ENCODE measurements around the gene IL12RB2. TPM values are rescaled to one million over a fixed set of nuclear protein-coding genes. Genes with fewer than 3 reads are reported as not detected.

Gene IL12RB2
- total and polyA plus RNA-seq, 8 donors: 0.48 to 1.2 (median 0.69) TPM

DNA sequence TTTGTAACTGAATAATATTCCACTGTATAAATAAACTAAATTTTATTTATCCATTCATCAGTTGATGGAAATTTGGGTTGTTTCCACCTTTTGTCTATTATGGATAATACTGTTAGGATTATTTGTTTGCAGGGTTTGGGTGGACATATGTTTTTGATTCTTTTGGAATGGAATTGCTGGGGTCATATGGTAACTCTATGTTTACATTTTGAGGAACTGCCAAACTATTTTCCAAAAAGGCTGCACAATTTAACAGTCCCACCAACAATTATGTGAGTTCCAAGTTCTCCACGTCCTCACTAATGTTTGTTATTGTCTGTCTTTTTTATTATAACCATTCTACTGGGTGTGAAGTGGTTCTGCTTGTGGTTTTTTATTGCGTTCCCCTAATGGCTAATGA is 126.8 kb downstream of the IL12RB2 start:
- no peak for DNase-seq
- H3K4me3 ChIP-seq: no peak overlapping the region
- intact Hi-C loops (cut with DNase I): no loop called here
- no peak overlapping the region for H3K27ac ChIP-seq
- no peaks in the 10 kb centered on the region for H3K27me3 ChIP-seq
- no peak for TF ChIP-seq CTCF (IDR thresholded peaks at IDR 0.05)
- peaks cover 0 to 8% of the 10 kb centered on the region in 2 donors for H3K4me1 ChIP-seq
- no peaks in the 10 kb centered on the region for H3K9me3 ChIP-seq
- ATAC-seq: no peak
- H3K36me3 ChIP-seq: no peaks in the 10 kb centered on the region

DNA sequence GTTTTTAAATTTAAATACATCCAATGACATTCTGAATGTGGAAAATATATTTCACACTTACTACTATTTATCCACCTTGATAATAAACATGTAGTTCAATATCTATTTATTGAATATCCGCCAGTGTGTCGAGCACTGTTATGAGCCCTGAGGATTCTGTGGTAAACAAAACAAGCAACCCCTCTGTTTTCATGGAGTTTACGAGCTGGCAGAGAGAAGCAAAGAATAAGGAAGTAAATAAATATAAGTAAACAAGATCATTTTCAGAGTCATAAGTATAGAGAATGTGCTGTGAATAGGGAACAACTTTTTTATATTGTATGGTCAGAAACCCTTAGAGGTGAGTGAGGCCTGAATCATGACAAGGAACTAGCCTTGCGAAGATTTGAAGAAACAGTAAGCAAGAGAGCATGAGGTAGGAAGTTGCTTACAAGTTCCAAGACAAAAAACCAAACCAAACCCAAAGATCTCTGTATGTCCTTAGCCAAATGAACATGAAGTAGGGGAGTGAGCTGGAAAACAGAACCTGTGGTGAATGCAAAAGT is 128.9 kb downstream of the IL12RB2 start:
- H3K27ac ChIP-seq: no peak overlapping the region
- intact Hi-C loops (cut with DNase I): no loop called here
- H3K36me3 ChIP-seq: no peaks in the 10 kb centered on the region
- H3K4me3 ChIP-seq: no peak overlapping the region
- no peak for DNase-seq
- no peak for ATAC-seq
- H3K27me3 ChIP-seq: no peaks in the 10 kb centered on the region
- peaks cover 7 to 13% of the 10 kb centered on the region in 2 donors for H3K4me1 ChIP-seq
- TF ChIP-seq CTCF (IDR thresholded peaks at IDR 0.05): no peak
- H3K9me3 ChIP-seq: no peaks in the 10 kb centered on the region

- Histone ChIP-seq H3K4me3 (no peak overlapping the region), H3K27me3 (no peaks in the 10 kb centered on the region), H3K4me1 (peaks cover 7 to 10% of the 10 kb centered on the region in 2 donors), H3K9me3 (no peaks in the 10 kb centered on the region), H3K27ac (no peak overlapping the region), H3K36me3 (no peaks in the 10 kb centered on the region)
- no peak for ATAC-seq
- intact Hi-C loops (cut with DNase I): no loop called here
- no peak for DNase-seq
- no peak for TF ChIP-seq CTCF (IDR thresholded peaks at IDR 0.05)
Observed at GRCh38 chr1:67437961-67438360, 130.3 kb downstream of the IL12RB2 start.

DNA sequence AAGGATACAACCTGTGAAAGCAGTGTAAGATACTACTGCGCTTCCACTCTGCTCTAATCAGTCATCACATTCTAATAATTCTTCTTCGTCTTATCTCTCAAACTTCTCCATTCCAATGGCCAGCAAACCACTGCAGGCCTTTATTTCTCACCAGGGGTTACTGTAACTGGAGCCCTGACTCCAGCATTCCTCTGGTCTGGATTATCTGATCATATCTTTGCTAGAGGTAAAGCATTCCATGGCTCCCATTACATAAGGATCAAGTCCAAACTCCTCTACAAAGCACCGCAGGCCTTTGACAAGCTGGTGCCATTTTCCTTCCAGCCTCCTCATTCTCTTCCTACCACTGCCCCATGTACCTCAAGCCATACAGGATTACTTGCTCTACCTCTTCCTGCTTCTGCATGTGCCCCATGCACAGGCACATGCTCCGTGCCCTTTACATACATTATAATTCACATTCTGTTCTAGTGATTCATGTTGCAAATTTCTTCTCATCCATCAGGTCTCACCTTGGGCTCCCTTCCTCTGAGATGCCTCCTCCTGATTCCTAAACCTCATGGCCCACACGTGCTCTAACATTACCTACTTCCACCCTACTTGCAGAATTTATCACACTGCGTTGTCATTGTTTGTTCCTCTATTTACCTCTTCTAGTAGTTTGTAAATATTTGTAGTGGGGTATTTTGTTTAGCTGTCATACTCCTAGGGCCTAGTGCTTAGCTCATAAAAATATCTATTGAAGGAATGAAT is 131.8 kb downstream of the IL12RB2 start:
- TF ChIP-seq CTCF (IDR thresholded peaks at IDR 0.05): no peak
- no peaks in the 10 kb centered on the region for H3K36me3 ChIP-seq
- H3K4me3 ChIP-seq: no peak overlapping the region
- no peaks in the 10 kb centered on the region for H3K27me3 ChIP-seq
- H3K4me1 ChIP-seq: peaks cover 7 to 10% of the 10 kb centered on the region in 2 donors
- intact Hi-C loops (cut with DNase I): no loop called here
- no peak for ATAC-seq
- H3K27ac ChIP-seq: no peak overlapping the region
- DNase-seq: no peak
- no peaks in the 10 kb centered on the region for H3K9me3 ChIP-seq

GRCh38 chr1:67440339-67440738 is 132.7 kb downstream of the IL12RB2 start:
- H3K4me3 ChIP-seq: no peak overlapping the region
- H3K27me3 ChIP-seq: no peaks in the 10 kb centered on the region
- ATAC-seq: no peak
- no peak for TF ChIP-seq CTCF (IDR thresholded peaks at IDR 0.05)
- no peak for DNase-seq
- intact Hi-C loops (cut with DNase I): no loop called here
- H3K4me1 ChIP-seq: peaks cover 7 to 10% of the 10 kb centered on the region in 2 donors
- no peaks in the 10 kb centered on the region for H3K9me3 ChIP-seq
- H3K36me3 ChIP-seq: no peaks in the 10 kb centered on the region
- H3K27ac ChIP-seq: no peak overlapping the region
